ENCODE measurements around the gene SHROOM3. TPM values are rescaled to one million over a fixed set of nuclear protein-coding genes. Genes with fewer than 3 reads are reported as not detected.

The SHROOM3 gene
- total and polyA plus RNA-seq, 7 donors, result 5.1 to 71.0 (median 28.2) TPM

- no peaks in the 10 kb centered on the region for H3K27me3 ChIP-seq
- intact Hi-C loops (cut with DNase I), result no loop called here
- peaks cover 0 to 23% (median 4%) of the 10 kb centered on the region in 4 donors for H3K36me3 ChIP-seq
- no peak overlapping the region for H3K4me3 ChIP-seq
- H3K9me3 ChIP-seq, result no peaks in the 10 kb centered on the region
- H3K4me1 ChIP-seq, result peaks cover 0 to 17% (median 2%) of the 10 kb centered on the region in 4 donors
- DNase-seq, result no peak
- no peak overlapping the region for H3K27ac ChIP-seq
- WGBS, 2 donors, result 77 to 85% methylated on average over 2 of the region's 2 CpGs
- TF ChIP-seq POLR2AphosphoS5 (IDR thresholded peaks at IDR 0.05) (no peak), EP300 (IDR thresholded peaks at IDR 0.05) (no peak)
- TF ChIP-seq, protein P1, sequence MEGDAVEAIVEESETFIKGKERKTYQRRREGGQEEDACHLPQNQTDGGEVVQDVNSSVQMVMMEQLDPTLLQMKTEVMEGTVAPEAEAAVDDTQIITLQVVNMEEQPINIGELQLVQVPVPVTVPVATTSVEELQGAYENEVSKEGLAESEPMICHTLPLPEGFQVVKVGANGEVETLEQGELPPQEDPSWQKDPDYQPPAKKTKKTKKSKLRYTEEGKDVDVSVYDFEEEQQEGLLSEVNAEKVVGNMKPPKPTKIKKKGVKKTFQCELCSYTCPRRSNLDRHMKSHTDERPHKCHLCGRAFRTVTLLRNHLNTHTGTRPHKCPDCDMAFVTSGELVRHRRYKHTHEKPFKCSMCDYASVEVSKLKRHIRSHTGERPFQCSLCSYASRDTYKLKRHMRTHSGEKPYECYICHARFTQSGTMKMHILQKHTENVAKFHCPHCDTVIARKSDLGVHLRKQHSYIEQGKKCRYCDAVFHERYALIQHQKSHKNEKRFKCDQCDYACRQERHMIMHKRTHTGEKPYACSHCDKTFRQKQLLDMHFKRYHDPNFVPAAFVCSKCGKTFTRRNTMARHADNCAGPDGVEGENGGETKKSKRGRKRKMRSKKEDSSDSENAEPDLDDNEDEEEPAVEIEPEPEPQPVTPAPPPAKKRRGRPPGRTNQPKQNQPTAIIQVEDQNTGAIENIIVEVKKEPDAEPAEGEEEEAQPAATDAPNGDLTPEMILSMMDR (IDR thresholded peaks at IDR 0.05), result no peak
Measured at GRCh38 chr4:76767983-76768382, 333.0 kb downstream of the SHROOM3 start.

GRCh38 chr4:76772498-76773106 is 337.6 kb downstream of the SHROOM3 start:
- TF ChIP-seq, protein P1 (IDR thresholded peaks at IDR 0.05), result no peak
- TF ChIP-seq POLR2AphosphoS5 (IDR thresholded peaks at IDR 0.05) (no peak), POLR2A (IDR thresholded peaks at IDR 0.05) (no peak), EP300 (IDR thresholded peaks at IDR 0.05) (no peak)
- H3K9me3 ChIP-seq, result no peaks in the 10 kb centered on the region
- intact Hi-C loops (cut with DNase I), result no loop called here
- no peak overlapping the region for H3K27ac ChIP-seq
- H3K36me3 ChIP-seq, result peaks cover 0 to 29% (median 4%) of the 10 kb centered on the region in 4 donors
- H3K4me3 ChIP-seq, result no peak overlapping the region
- DNase-seq, result no peak
- no peaks in the 10 kb centered on the region for H3K27me3 ChIP-seq
- H3K4me1 ChIP-seq, result peaks cover 0 to 4% (median 1%) of the 10 kb centered on the region in 4 donors
- 59 to 76% methylated on average over 5 of the region's 5 CpGs for WGBS, 2 donors

DNA sequence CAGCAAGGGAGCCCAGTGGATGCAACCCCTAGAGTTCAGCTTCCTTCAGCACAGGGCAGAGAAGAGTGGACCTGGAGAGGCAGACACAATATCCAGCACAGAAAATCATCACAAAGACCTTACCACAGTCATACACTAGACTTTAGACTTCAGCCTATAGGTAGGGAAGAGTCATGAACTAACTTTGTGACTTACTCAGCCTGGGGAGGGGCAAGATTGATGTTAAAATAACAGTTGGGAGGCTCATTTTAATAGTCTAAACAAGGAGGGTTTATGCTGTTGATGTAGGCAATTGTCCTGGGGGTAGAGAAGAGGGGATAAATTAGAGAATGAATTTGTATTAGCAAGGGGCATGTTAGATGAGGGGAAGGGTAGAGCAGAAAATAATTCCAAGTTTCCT is 338.7 kb downstream of the SHROOM3 start:
- intact Hi-C loops (cut with DNase I), result no loop called here
- peaks cover 0 to 30% (median 5%) of the 10 kb centered on the region in 4 donors for H3K36me3 ChIP-seq

GRCh38 chr4:76779740-76780459 is 344.9 kb downstream of the SHROOM3 start:
- no peak overlapping the region for H3K27ac ChIP-seq
- intact Hi-C loops (cut with DNase I), result no loop called here
- no peaks in the 10 kb centered on the region for H3K9me3 ChIP-seq
- no peak for DNase-seq
- WGBS, 2 donors, result 81 to 84% methylated on average over 9 of the region's 9 CpGs
- TF ChIP-seq EP300 (IDR thresholded peaks at IDR 0.05) (no peak), POLR2A (IDR thresholded peaks at IDR 0.05) (no peak), POLR2AphosphoS5 (IDR thresholded peaks at IDR 0.05) (no peak)
- TF ChIP-seq, protein P1 (IDR thresholded peaks at IDR 0.05), result no peak
- no peak overlapping the region for H3K4me3 ChIP-seq
- peaks cover 0 to 9% (median 7%) of the 10 kb centered on the region in 4 donors for H3K36me3 ChIP-seq
- H3K27me3 ChIP-seq, result no peaks in the 10 kb centered on the region
- peaks cover 0 to 17% (median 2%) of the 10 kb centered on the region in 4 donors for H3K4me1 ChIP-seq

More for the DNA sequence above, 338.7 kb downstream of the SHROOM3 start:
- no peak for DNase-seq
- Histone ChIP-seq H3K9me3 (no peaks in the 10 kb centered on the region), H3K27ac (no peak overlapping the region), H3K27me3 (no peaks in the 10 kb centered on the region), H3K4me3 (no peak overlapping the region), H3K4me1 (no peaks in the 10 kb centered on the region)
- no peak for TF ChIP-seq POLR2AphosphoS5 (IDR thresholded peaks at IDR 0.05)
- TF ChIP-seq, protein P1 (IDR thresholded peaks at IDR 0.05), result no peak
- no peak for TF ChIP-seq POLR2A (IDR thresholded peaks at IDR 0.05)
- no peak for TF ChIP-seq EP300 (IDR thresholded peaks at IDR 0.05)
